Stimulated activated CD8-positive, alpha-beta memory T cell treated with anti-CD3 and anti-CD28 coated beads, Interleukin-7, amount 100 ng/mL, for 4 hours (primary cell): ENCODE results near the gene RPS6KB2.

Experiments
- DNase-seq, 2 donors: peaks; one replicate each; pipeline ENCODE4 v3.0.0-alpha.2; 2020; ENCODE audit warnings: low read depth in 2 of 2

The RPS6KB2 gene

GRCh38 chr11:67428052-67429001 lies at the start of gene RPS6KB2:
RPS6KB2 (plus strand) TSS chr11:67428494; CDS start chr11:67428546, 52 bp downstream.
- DNase-seq: peak; percentile 97 to 99

GRCh38 chr11:67378544-67378943 lies 49.8 kb upstream of the RPS6KB2 start:
- no peak for DNase-seq

GRCh38 chr11:67379061-67380058 lies 48.9 kb upstream of the RPS6KB2 start:
- no peak for DNase-seq

GRCh38 chr11:67381244-67381972 lies 46.9 kb upstream of the RPS6KB2 start:
- DNase-seq: no peak

DNA sequence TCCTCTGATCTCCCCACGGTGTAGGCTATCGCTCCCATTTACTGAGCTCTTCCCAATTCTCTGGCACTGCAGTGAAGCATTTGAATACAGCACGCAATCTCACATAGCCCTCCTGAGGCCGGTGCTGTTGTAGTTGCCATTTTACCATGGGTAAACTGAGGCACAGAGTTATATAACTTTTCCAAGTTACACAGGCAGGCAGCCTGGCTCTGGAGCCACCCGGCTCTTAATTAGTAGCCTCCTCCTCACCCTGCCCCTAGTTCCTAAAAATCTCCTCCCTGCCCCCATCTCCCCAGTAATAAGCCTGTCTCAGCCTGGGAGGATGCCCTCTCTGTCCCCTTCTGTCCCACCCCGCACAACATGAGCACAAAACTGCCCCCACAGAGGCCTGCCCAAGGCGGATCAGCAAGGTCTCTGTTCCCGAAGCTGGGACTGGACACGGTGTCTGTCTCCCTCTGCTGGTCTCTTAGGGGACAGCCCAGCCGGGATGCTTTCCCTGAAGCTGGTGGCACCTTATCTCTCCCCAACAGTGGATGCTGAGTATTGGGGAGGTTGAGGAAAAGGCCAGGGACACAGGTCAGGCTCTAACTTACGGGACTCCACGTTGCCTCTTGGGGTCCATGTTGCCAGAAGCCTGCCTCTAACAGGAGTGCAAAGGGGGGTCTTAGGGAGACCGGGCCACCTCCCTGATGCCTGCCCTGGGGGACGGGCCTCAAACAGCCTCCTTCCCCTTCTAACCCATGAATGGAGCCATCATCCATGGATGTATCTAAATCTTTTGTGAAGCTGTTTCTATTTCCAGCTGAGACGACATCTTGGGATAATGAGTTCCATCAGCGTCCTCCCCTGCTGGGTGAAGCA lies 45.8 kb upstream of the RPS6KB2 start:
- DNase-seq: peak; percentile 67 to 72

- no peak for DNase-seq
Measured at GRCh38 chr11:67384851-67385366, 43.4 kb upstream of the RPS6KB2 start.

GRCh38 chr11:67387069-67387468 lies 41.2 kb upstream of the RPS6KB2 start:
- no peak for DNase-seq

DNA sequence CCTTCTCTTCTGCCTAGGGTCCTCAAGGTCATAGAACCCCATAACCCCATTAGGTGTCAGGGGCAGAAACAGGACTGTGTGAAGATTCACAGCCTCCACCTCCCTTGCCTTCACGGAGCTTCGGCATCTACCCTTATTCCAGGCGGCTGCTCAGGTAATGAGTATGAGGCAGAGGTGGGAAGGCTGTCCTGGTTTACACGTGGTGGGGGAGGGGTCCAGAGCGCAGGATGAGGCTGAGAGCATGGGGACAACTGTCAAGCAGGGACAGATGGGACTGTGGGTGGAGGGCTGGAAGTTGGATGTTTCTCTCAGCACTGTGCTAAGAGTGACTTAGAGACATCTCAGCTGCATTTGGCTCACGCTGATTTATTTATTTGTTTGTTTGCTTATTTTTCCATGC lies 40.8 kb upstream of the RPS6KB2 start:
- DNase-seq: no peak

DNA sequence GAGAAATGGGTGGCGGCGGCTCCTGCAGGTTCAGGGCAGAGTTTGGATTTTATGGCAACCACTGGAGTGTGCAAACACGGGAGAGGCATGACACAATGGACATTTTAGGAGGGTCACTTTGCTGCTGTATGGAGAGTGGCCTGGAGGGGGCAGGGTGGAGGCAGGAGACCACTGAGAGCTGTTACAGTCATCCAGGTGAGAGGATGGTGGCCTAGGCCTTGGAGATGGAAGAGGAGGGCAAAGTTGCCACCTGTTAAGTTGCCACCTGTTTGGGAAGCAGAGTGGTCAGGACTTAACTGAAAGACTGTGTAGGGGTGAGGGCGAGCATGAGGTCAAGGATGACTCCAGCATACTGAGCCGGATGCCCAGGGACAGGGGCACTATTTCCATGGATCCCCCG lies 38.8 kb upstream of the RPS6KB2 start:
- no peak for DNase-seq

DNA sequence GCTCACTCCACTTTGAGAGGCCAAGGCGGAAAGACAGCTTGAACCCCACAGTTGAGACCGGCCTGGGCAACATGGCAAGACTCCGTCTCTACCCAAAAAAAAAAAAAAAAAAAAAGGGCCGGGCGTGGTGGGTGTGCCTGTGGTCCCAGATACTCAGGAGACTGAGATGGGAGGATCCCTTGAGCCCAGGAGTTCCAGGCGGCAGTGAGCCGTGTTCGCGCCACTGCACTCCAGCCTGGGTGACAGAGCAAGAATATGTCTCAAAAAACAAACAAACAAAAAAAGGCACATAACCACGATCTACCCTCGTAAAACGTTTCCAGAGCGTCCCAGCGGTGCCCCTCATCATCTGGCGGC lies 37.4 kb upstream of the RPS6KB2 start:
- no peak for DNase-seq

GRCh38 chr11:67391304-67392182 lies 36.8 kb upstream of the RPS6KB2 start, which contains the start of gene RAD9A:
RAD9A (plus strand) TSS chr11:67391986; CDS start chr11:67392045, 59 bp downstream.
- DNase-seq: peak; percentile 85 to 93

GRCh38 chr11:67392183-67392715 lies 36.0 kb upstream of the RPS6KB2 start:
- no peak for DNase-seq

GRCh38 chr11:67393437-67393836 lies 34.9 kb upstream of the RPS6KB2 start:
- DNase-seq: no peak

DNA sequence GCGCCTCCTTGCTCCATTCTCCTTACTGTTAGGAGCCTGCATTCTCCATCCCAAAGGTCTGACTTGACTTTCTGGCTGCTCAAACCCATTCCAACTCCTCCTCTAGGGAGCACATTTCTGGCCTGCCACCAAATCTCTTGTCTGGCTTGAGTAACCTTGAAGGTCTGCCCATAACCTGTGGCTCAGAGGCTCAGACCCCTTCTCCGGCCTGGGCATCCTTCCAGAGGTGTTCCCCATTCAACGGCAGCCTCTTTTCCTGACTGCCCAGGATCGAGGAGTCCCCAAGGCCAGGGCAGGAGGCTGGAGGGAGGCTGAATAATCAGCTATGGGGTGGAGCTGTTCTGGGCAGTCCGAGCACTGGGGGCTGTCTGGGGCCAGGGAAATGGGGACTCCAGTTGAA lies 34.3 kb upstream of the RPS6KB2 start:
- no peak for DNase-seq

DNA sequence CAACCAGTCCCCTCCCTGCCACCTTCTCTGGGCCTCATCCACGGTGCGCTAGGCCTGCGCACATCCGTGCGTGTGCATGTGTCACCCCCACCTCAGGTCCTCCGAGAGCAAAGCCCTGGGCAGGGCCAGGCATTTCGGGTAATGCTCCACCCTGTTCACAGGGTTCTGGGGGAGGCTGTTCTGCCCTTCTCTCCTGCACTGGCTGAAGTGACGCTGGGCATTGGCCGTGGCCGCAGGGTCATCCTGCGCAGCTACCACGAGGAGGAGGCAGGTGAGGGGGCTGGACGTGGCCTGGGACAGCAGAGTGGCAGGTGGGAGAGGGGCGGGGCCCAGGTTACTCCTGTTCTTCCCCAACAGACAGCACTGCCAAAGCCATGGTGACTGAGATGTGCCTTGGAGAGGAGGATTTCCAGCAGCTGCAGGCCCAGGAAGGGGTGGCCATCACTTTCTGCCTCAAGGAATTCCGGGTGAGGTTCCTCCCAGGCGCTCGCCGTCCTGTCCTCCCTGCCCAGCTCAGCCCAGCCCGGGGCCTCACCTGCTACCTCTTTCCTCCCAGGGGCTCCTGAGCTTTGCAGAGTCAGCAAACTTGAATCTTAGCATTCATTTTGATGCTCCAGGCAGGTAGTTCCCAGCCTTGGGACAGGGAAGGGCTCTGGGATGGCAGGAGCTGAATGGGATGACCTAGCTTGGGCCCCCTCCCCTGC lies 32.6 kb upstream of the RPS6KB2 start:
- DNase-seq: no peak

DNA sequence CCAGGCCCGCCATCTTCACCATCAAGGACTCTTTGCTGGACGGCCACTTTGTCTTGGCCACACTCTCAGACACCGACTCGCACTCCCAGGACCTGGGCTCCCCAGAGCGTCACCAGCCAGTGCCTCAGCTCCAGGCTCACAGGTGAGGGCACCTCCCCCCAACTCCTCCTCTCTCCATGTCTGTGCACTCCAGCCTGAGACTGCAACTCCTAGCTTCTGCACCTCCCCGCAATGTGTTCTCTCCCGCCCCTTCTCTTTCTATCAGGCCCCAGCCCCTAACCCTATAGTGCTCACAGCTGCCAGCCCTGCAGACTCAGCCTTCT lies 32.1 kb upstream of the RPS6KB2 start:
- no peak for DNase-seq

- DNase-seq: no peak
Measured at GRCh38 chr11:67396587-67397389, 31.5 kb upstream of the RPS6KB2 start.

DNA sequence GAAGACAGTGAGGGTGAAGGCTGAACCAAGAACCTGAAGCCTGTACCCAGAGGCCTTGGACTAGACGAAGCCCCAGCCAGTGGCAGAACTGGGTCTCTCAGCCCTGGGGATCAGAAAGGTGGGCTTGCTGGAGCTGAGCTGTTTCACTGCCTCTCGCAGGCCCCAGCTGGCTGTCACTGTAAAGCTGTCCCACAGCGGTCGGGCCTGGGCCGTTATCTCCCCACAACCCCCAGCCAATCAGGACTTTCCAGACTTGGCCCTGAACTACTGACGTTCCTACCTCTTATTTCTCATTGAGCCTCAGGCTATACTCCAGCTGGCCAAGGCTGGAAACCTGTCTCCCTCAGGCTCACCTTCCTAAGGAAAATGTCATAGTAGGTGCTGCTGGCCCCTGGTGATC lies 30.8 kb upstream of the RPS6KB2 start:
- DNase-seq: no peak
